ENCODE data around the gene CIC.
"Not testable (repeated sequence)": the region's sequence is repeated elsewhere in the genome, so short reads cannot be mapped to it uniquely, and the experiment has no call there.

Gene CIC

DNA sequence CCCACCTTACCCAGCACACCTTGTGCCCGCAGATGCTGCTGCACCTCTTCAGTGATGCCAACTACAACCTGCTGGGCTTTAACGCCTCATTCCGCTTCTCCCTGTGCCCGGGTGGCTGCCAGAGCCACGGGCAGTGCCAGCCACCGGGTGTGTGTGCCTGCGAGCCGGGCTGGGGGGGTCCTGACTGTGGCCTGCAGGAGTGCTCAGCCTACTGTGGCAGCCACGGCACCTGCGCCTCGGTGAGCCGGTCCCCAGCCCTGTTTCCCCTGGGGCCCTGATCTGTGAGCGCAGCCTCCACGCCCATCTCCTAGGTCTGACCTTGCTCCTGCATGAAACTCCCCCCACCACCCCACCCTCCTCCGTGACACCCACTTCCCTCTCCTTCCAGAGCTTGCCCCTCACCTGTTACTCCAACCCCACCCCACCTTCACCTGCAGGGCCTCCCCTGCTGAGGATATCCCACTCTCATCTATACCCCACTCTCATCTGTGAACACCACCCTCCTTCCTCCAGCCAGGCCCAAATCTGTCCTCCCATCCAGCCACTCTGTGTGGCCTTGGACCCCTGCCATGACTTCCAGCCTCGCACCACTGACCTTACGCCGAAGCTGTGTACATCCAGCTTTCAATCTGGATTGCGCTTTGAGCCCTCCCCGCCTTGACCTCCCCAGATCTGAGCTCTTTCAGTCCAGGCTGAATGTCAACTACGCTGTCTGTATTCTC is 65.1 kb downstream of the CIC start:
- no peak for DNase-seq (ENCODE audit: low read depth)

- no peak for DNase-seq (ENCODE audit: low read depth)
These were observed 65.8 kb downstream of the CIC start for GRCh38 chr19:42334697-42335373.

- DNase-seq (ENCODE audit: low read depth): no peak
These were observed 66.4 kb downstream of the CIC start for GRCh38 chr19:42335374-42335936.

- DNase-seq (ENCODE audit: low read depth): no peak
These were observed 66.9 kb downstream of the CIC start for GRCh38 chr19:42335971-42336370.

GRCh38 chr19:42339126-42339860 is 70.2 kb downstream of the CIC start:
- DNase-seq (ENCODE audit: low read depth): not testable (repeated sequence)

- DNase-seq (ENCODE audit: low read depth): not testable (repeated sequence)
These were observed 70.9 kb downstream of the CIC start for GRCh38 chr19:42339922-42340321.

DNA sequence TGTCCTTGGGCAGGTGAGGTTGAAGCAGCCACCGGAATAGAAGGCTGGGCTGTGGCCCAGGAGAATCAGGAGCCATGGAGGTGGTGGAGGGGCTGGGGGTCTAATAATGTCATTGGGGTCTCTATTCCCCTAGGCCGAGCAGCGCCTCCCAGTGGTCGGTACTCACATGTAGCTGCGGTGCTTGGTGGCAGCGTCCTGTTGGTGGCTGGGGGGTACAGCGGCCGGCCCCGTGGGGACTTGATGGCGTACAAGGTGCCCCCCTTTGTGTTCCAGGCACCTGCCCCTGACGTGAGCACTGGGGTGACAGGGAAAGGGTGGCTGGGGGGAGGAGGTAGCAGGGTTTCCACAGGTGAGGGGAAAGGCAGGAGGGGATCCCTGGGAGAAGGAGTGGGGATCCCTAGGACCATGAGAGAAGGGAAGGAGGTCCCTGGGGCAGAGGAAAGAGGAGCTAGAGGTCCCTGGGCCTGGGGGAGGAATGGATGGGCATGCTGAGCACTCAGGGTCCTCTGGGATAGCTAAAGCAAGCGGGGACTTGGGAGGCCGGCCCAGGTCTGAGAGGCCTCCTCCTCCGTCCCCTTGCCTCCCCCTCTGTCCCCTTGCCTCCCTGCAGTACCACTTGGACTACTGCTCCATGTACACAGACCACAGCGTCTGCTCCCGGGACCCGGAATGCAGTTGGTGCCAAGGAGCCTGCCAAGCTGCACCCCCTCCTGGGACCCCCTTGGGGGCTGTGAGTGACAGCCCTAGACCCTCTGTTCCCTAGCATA is 74.5 kb downstream of the CIC start:
- no peak for DNase-seq (ENCODE audit: low read depth)

- no peak for DNase-seq (ENCODE audit: low read depth)
These were observed 75.4 kb downstream of the CIC start for GRCh38 chr19:42344336-42344893.

Data from stimulated activated CD8-positive, alpha-beta memory T cell treated with anti-CD3 and anti-CD28 coated beads, Interleukin-4, amount 100 ng/mL, for 24 hours (primary cell).